H1 (cell line): ENCODE results near the gene POFUT2. TPM values are rescaled to one million over a fixed set of nuclear protein-coding genes. Genes with fewer than 3 reads are reported as not detected.

ENCODE experiments used
- CTCF ChIA-PET: fragments of 300-600 bp; sonication (Branson Sonifier 250); formaldehyde crosslinking; loops from one replicate; lab custom pipeline; 2021; ENCODE audit not compliant: partially characterized antibody; lab: Charles Lee
- POLR2A ChIA-PET: fragments of 300-600 bp; sonication (Branson Sonifier 250); formaldehyde crosslinking; loops from one replicate; lab custom pipeline; 2021; ENCODE audit warnings: inconsistent platforms; ENCODE audit not compliant: partially characterized antibody; lab: Charles Lee
- DNase-seq, 2 experiments: peaks; one replicate each; pipeline versions ENCODE4 v3.0.0 to v3.0.0-alpha.2; 2010 to 2022; ENCODE audit warnings: low spot score in 2 of 2, low read depth in 1 of 2, mixed read lengths in 1 of 2
- FAIRE-seq: peaks from 2 replicates; lab custom pipeline; 2011; peaks lifted over from hg19 to GRCh38; lab: Jason Lieb, UNC
- H2AFZ ChIP-seq: 2 replicates; pipeline ENCODE4 v1.8.1; 2012; ENCODE audit warnings: low read length, inconsistent platforms
- H2AK5ac ChIP-seq: 2 replicates; pipeline ENCODE4 v1.6.1; 2013; ENCODE audit warnings: low read depth, low read length
- H2BK120ac ChIP-seq: replicated peaks from 2 replicates; pipeline ENCODE3; 2013; ENCODE audit warnings: low read depth, low read length, inconsistent platforms
- H2BK12ac ChIP-seq: 2 replicates; pipeline ENCODE4 v1.6.1; 2013; ENCODE audit warnings: low read depth, low read length
- H2BK15ac ChIP-seq: 2 replicates; pipeline ENCODE4 v1.6.1; 2013; ENCODE audit warnings: low read length
- H2BK20ac ChIP-seq: 2 replicates; pipeline ENCODE4 v1.6.1; 2013; ENCODE audit warnings: low read length
- H2BK5ac ChIP-seq: 2 replicates; pipeline ENCODE4 v1.6.1; 2013; ENCODE audit warnings: low read depth, low read length
- H3K14ac ChIP-seq: 2 replicates; pipeline ENCODE4 v1.6.1; 2013; ENCODE audit warnings: inconsistent platforms; ENCODE audit not compliant: insufficient read length
- H3K18ac ChIP-seq: 2 replicates; pipeline ENCODE4 v1.6.1; 2013; ENCODE audit warnings: low read length; ENCODE audit errors: extremely low read depth
- H3K23ac ChIP-seq: 2 replicates; pipeline ENCODE4 v1.6.1; 2013; ENCODE audit warnings: inconsistent platforms; ENCODE audit not compliant: insufficient read length
- H3K23me2 ChIP-seq: 2 replicates; pipeline ENCODE4 v1.6.1; 2013; ENCODE audit warnings: low read depth, low read length
- H3K27ac ChIP-seq: 2 replicates; pipeline ENCODE4 v1.6.1; 2011; ENCODE audit warnings: low read depth, low read length, inconsistent platforms
- H3K27me3 ChIP-seq, 4 experiments: replicated peaks in 1 of 4; 1 replicate in 1 of 4; 2 replicates in 3 of 4; pipeline versions ENCODE4 v1.6.1 to v1.8.1; 2011 to 2013; ENCODE audit warnings: low read length in 3 of 4, mild to moderate bottlenecking in 3 of 4, inconsistent platforms in 2 of 4, mixed read lengths in 2 of 4, moderate library complexity in 1 of 4; ENCODE audit not compliant: control insufficient read depth in 3 of 4, insufficient read depth in 3 of 4; ENCODE audit errors: extremely low read depth in 1 of 4
- H3K36me3 ChIP-seq, 4 experiments: 2 replicates each; pipeline versions ENCODE4 v1.6.1 to v1.8.1; 2011 to 2013; ENCODE audit warnings: mild to moderate bottlenecking in 4 of 4, low read length in 3 of 4, moderate library complexity in 2 of 4, control low read depth in 1 of 4, inconsistent platforms in 1 of 4; ENCODE audit not compliant: insufficient read depth in 4 of 4, control insufficient read depth in 2 of 4
- H3K4ac ChIP-seq: replicated peaks from 2 replicates; pipeline ENCODE3; 2013; ENCODE audit warnings: low read length, low read depth, mixed read lengths, inconsistent platforms; ENCODE audit not compliant: insufficient read length
- H3K4me1 ChIP-seq, 4 experiments: replicated peaks in 1 of 4; 1 replicate in 1 of 4; 2 replicates in 3 of 4; pipeline versions ENCODE4 v1.6.1 to v1.8.1; 2011 to 2013; ENCODE audit warnings: low read length in 3 of 4, inconsistent platforms in 2 of 4, mixed read lengths in 1 of 4; ENCODE audit not compliant: insufficient read depth in 4 of 4, control insufficient read depth in 3 of 4
- H3K4me2 ChIP-seq, 2 experiments: 2 replicates each; pipeline versions ENCODE4 v1.6.1 to v1.8.1; 2011 to 2013; ENCODE audit warnings: low read depth in 2 of 2, low read length in 2 of 2, control low read depth in 1 of 2, inconsistent platforms in 1 of 2, mild to moderate bottlenecking in 1 of 2; ENCODE audit not compliant: insufficient read depth in 1 of 2
- H3K4me3 ChIP-seq, 4 experiments: fragments of 200-600, 300-600 bp in 1 of 4; sonication (generic), shearing (Covaris generic), sonication (Bioruptor Twin) in 1 of 4; 2 replicates each; pipeline versions ENCODE4 v1.5.1 to v1.8.1; 2011 to 2016; ENCODE audit warnings: low read length in 4 of 4, low read depth in 3 of 4, control low read depth in 2 of 4, inconsistent platforms in 2 of 4, mild to moderate bottlenecking in 2 of 4, mixed read lengths in 1 of 4, moderate library complexity in 1 of 4; ENCODE audit not compliant: insufficient read depth in 2 of 4; ENCODE audit errors: extremely low read depth in 1 of 4
- H3K56ac ChIP-seq: replicated peaks from 2 replicates; pipeline ENCODE3; 2013; ENCODE audit warnings: low read depth, mild to moderate bottlenecking, mixed read lengths, low read length, inconsistent platforms; ENCODE audit not compliant: insufficient read length
- H3K79me1 ChIP-seq: 2 replicates; pipeline ENCODE4 v1.6.1; 2013; ENCODE audit warnings: low read depth, low read length, control low read depth
- H3K79me2 ChIP-seq, 2 experiments: 2 replicates each; pipeline versions ENCODE4 v1.6.1 to v1.8.1; 2012 to 2013; ENCODE audit warnings: low read length in 2 of 2, mild to moderate bottlenecking in 2 of 2, inconsistent platforms in 1 of 2; ENCODE audit not compliant: insufficient read depth in 2 of 2, control insufficient read depth in 1 of 2
- H3K9ac ChIP-seq, 4 experiments: replicated peaks in 1 of 4; 1 replicate in 1 of 4; 2 replicates in 3 of 4; pipeline versions ENCODE4 v1.6.1 to v1.8.1; 2011 to 2013; ENCODE audit warnings: low read depth in 3 of 4, low read length in 3 of 4, control low read depth in 2 of 4, mild to moderate bottlenecking in 2 of 4, moderate library complexity in 2 of 4, inconsistent platforms in 1 of 4; ENCODE audit errors: extremely low read depth in 1 of 4
- H3K9me3 ChIP-seq, 2 experiments: 2 replicates each; pipeline versions ENCODE4 v1.6.1 to v1.8.1; 2012 to 2013; ENCODE audit warnings: mild to moderate bottlenecking in 2 of 2, moderate library complexity in 2 of 2, control low read depth in 1 of 2, inconsistent platforms in 1 of 2, low read depth in 1 of 2, low read length in 1 of 2, mixed read lengths in 1 of 2; ENCODE audit not compliant: insufficient read depth in 2 of 2
- H4K20me1 ChIP-seq, 2 experiments: replicated peaks in 1 of 2; 2 replicates each; pipeline versions ENCODE3 to v1.8.1; 2011 to 2013; ENCODE audit warnings: inconsistent platforms in 2 of 2, low read length in 2 of 2, mild to moderate bottlenecking in 1 of 2; ENCODE audit not compliant: insufficient read depth in 2 of 2, control insufficient read depth in 1 of 2
- H4K5ac ChIP-seq: 2 replicates; pipeline ENCODE4 v1.6.1; 2013; ENCODE audit warnings: low read length, low read depth, mixed read lengths, inconsistent platforms; ENCODE audit not compliant: insufficient read length
- H4K8ac ChIP-seq: 2 replicates; pipeline ENCODE4 v1.8.0; 2013; ENCODE audit warnings: mild to moderate bottlenecking, moderate library complexity, low read length, inconsistent platforms; ENCODE audit not compliant: insufficient read depth; ENCODE audit errors: extremely low read depth
- H4K91ac ChIP-seq: replicated peaks from 2 replicates; pipeline ENCODE3; 2013; ENCODE audit warnings: low read length, mixed read lengths, inconsistent platforms; ENCODE audit not compliant: insufficient read length
- CTCF ChIP-seq, 3 experiments: IDR thresholded peaks; 1 replicate in 2 of 3; 2 replicates in 1 of 3; pipeline versions ENCODE4 v1.5.1 to v1.6.1; 2011; ENCODE audit warnings: low read length in 3 of 3, mild to moderate bottlenecking in 3 of 3, inconsistent platforms in 2 of 3, low read depth in 1 of 3, moderate library complexity in 1 of 3; ENCODE audit not compliant: insufficient read depth in 1 of 3; ENCODE audit errors: control extremely low read depth in 1 of 3
- POLR2AphosphoS5 ChIP-seq: IDR thresholded peaks from 2 replicates; pipeline ENCODE4 v1.6.1; 2011; ENCODE audit warnings: low read depth, low read length
- RAD21 ChIP-seq, 2 experiments: IDR thresholded peaks in 1 of 2; conservative IDR thresholded peaks in 1 of 2; 2 replicates each; pipeline ENCODE4 v1.6.1; 2011; ENCODE audit warnings: low read depth in 2 of 2, low read length in 2 of 2, improper control_type of control experiment in 1 of 2, inconsistent platforms in 1 of 2, mild to moderate bottlenecking in 1 of 2, moderate library complexity in 1 of 2
- WGBS, 2 experiments: shearing (Covaris generic) in 1 of 2; methylation state at CpG; one replicate each; pipeline versions ENCODE4 v1.1.6 to v1.1.7; 2013 to 2015; ENCODE audit warnings: low lambda C conversion rate in 2 of 2, mixed read lengths in 2 of 2, inconsistent platforms in 1 of 2, low coverage in 1 of 2, missing lambda C conversion rate in 1 of 2; ENCODE audit not compliant: insufficient replicate concordance in 2 of 2, insufficient coverage in 1 of 2, insufficient read length in 1 of 2; ENCODE audit errors: extremely low coverage in 1 of 2, missing lambda C conversion rate in 1 of 2; 5-methylcytosine and 5-hydroxymethylcytosine counted together
- polyA plus RNA-seq, 7 experiments: library from polyadenylated mRNA; depleted of rRNA in 3 of 7; stranded (reverse) in 5 of 7; unstranded in 2 of 7; fragments of >200 nt in 5 of 7; fragments of 200-250 nt in 2 of 7; gene quantifications; 1 replicate in 5 of 7; 2 replicates in 1 of 7; 4 replicates in 1 of 7; pipeline versions ENCODE4 v1.2.1 to v1.2.3, GENCODE V29; 2011 to 2013; ENCODE audit warnings: missing spikeins in 2 of 7, mixed read lengths in 2 of 7
- total RNA-seq: library from RNA; stranded (reverse); fragmentation: NEBNext Ultra II Directional; extraction: Animal tissue kit (Norgen Biotek cat#: 25700); gene quantifications from 2 replicates; pipeline ENCODE4 v1.2.1, GENCODE V29; 2021

The POFUT2 gene
- total and polyA plus RNA-seq, 2 of the 8 experiments (the other 6 are each of a cell fraction or from before 2014, with no cell fraction given): 13.7 to 32.1 TPM

GRCh38 chr21:45236481-45236880, 51.2 kb downstream of the POFUT2 start:
- Histone ChIP-seq H4K91ac (no peak overlapping the region), H3K79me2 (no peaks in the 10 kb centered on the region), H3K4me2 (no peak overlapping the region), H3K14ac (no peak overlapping the region), H3K36me3 (no peaks in the 10 kb centered on the region), H2BK12ac (no peak overlapping the region), H2BK20ac (no peak overlapping the region), H3K56ac (no peak overlapping the region), H3K27ac (no peak overlapping the region), H3K79me1 (no peaks in the 10 kb centered on the region), H2BK15ac (no peak overlapping the region), H4K8ac (no peak overlapping the region), H3K9me3 (0 out of 4 replicates have a peak, but pooled peaks cover 4 to 5% of the 10 kb centered on the region in 2 experiments), H2AFZ (no peak overlapping the region), H4K20me1 (no peaks in the 10 kb centered on the region), H3K4me1 (no peaks in the 10 kb centered on the region), H3K18ac (no peak overlapping the region), H3K4me3 (no peak overlapping the region), H2BK120ac (no peak overlapping the region), H3K27me3 (no peaks in the 10 kb centered on the region), H3K9ac (no peak overlapping the region), H3K23me2 (no peaks in the 10 kb centered on the region), H4K5ac (no peak overlapping the region), H3K23ac (no peak overlapping the region), H3K4ac (no peak overlapping the region), H2BK5ac (no peak overlapping the region), H2AK5ac (no peak overlapping the region)
- no peak for FAIRE-seq
- no peak for DNase-seq
- TF ChIP-seq POLR2AphosphoS5: no peak
- TF ChIP-seq CTCF (IDR thresholded peaks at IDR 0.05; ENCODE audit: control extremely low read depth in 1 of 3, insufficient read depth in 1 of 3, low read depth in 1 of 3, low read length in 3 of 3): peak in 2 of 3 experiments; percentile 15 to 19; a peak in 2 of 4 replicates
- TF ChIP-seq RAD21 (IDR thresholded peaks at IDR 0.05 in 1 of 2, conservative IDR thresholded peaks at IDR 0.05 in 1 of 2; ENCODE audit: low read depth in 2 of 2, low read length in 2 of 2): peak in 1 of 2 experiments; percentile 31; a peak in 1 of 4 replicates
- 68% methylated on average over 2 of the region's 2 CpGs; no CpG with 5 or more reads in 1 of the 2 experiments for WGBS, 2 experiments
- POLR2A ChIA-PET: interaction anchor here (0.7 kb wide), 1 partner anchor 8 kb away, joined by 3 read pairs; no protein-coding TSS in a partner anchor
- CTCF ChIA-PET: interaction anchor here (1.5 kb wide), 1 partner anchor 96 kb away, joined by 9 read pairs; no protein-coding TSS in a partner anchor
